ENCODE results near the gene RAB28.
A peak's percentile ranks its signal among the peaks of the same experiment; 100 is the strongest.

RAB28 gene

GRCh38 chr4:13529128-13529919 lies 45.2 kb upstream of the RAB28 start:
- no peak; the same call in 2 of the 3 replicates for ATAC-seq
- no peak for TF ChIP-seq ZFP3 (CRISPR knock-in tag; IDR thresholded peaks at IDR 0.05)
- TF ChIP-seq ZNF8 (CRISPR knock-in tag; IDR thresholded peaks at IDR 0.05), result no peak
- TF ChIP-seq ZNF70 (CRISPR knock-in tag; IDR thresholded peaks at IDR 0.05), result no peak
- TF ChIP-seq PPARA (CRISPR knock-in tag; IDR thresholded peaks at IDR 0.05; ENCODE audit: borderline replicate concordance), result no peak
- TF ChIP-seq CSDC2 (CRISPR knock-in tag; IDR thresholded peaks at IDR 0.05), result no peak
- no peak for TF ChIP-seq CREB5 (CRISPR knock-in tag; IDR thresholded peaks at IDR 0.05; ENCODE audit: low read depth)
- TF ChIP-seq, protein P1, sequence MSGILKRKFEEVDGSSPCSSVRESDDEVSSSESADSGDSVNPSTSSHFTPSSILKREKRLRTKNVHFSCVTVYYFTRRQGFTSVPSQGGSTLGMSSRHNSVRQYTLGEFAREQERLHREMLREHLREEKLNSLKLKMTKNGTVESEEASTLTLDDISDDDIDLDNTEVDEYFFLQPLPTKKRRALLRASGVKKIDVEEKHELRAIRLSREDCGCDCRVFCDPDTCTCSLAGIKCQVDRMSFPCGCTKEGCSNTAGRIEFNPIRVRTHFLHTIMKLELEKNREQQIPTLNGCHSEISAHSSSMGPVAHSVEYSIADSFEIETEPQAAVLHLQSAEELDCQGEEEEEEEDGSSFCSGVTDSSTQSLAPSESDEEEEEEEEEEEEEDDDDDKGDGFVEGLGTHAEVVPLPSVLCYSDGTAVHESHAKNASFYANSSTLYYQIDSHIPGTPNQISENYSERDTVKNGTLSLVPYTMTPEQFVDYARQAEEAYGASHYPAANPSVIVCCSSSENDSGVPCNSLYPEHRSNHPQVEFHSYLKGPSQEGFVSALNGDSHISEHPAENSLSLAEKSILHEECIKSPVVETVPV (CRISPR knock-in tag; IDR thresholded peaks at IDR 0.05), result no peak
- no peak for TF ChIP-seq ISL1 (CRISPR knock-in tag; IDR thresholded peaks at IDR 0.05)
- TF ChIP-seq BACH2 (CRISPR knock-in tag; IDR thresholded peaks at IDR 0.05; ENCODE audit: borderline replicate concordance), result no peak
- TF ChIP-seq OSR1 (CRISPR knock-in tag; IDR thresholded peaks at IDR 0.05), result no peak
- no peak for TF ChIP-seq PATZ1 (CRISPR knock-in tag; IDR thresholded peaks at IDR 0.05; ENCODE audit: borderline replicate concordance)
- TF ChIP-seq TSHZ2 (CRISPR knock-in tag; IDR thresholded peaks at IDR 0.05), result no peak
- TF ChIP-seq TCF4 (CRISPR knock-in tag; IDR thresholded peaks at IDR 0.05; ENCODE audit: borderline replicate concordance), result no peak
- TF ChIP-seq ZNF565 (CRISPR knock-in tag; conservative IDR thresholded peaks at IDR 0.05; ENCODE audit: low read depth), result no peak

DNA sequence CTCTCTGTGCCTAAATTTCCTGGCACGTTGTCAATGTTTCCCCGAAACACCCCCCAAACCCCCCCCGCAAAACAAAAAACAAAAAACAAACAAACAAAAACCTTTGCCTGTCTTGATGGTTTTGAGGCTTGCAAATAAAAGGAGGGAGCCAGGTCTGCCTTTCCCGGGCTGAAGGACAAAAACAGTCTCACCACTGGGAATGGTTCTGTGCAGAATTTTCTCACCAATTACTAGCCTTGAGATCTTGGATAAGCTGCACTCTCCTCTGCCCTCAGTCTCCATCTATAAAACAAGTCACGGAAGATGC lies 44.6 kb upstream of the RAB28 start:
- peak; percentile 28; the same call in 1 of the 3 replicates for ATAC-seq
- TF ChIP-seq OSR1 (CRISPR knock-in tag; IDR thresholded peaks at IDR 0.05), result no peak
- no peak for TF ChIP-seq PPARA (CRISPR knock-in tag; IDR thresholded peaks at IDR 0.05; ENCODE audit: borderline replicate concordance)
- TF ChIP-seq ZNF565 (CRISPR knock-in tag; conservative IDR thresholded peaks at IDR 0.05; ENCODE audit: low read depth), result no peak
- no peak for TF ChIP-seq CSDC2 (CRISPR knock-in tag; IDR thresholded peaks at IDR 0.05)
- no peak for TF ChIP-seq ESRRG (CRISPR knock-in tag; IDR thresholded peaks at IDR 0.05)
- no peak for TF ChIP-seq RARB (CRISPR knock-in tag; IDR thresholded peaks at IDR 0.05)
- TF ChIP-seq CREB5 (CRISPR knock-in tag; IDR thresholded peaks at IDR 0.05; ENCODE audit: low read depth), result no peak
- no peak for TF ChIP-seq ZC3H10 (CRISPR knock-in tag; IDR thresholded peaks at IDR 0.05)

DNA sequence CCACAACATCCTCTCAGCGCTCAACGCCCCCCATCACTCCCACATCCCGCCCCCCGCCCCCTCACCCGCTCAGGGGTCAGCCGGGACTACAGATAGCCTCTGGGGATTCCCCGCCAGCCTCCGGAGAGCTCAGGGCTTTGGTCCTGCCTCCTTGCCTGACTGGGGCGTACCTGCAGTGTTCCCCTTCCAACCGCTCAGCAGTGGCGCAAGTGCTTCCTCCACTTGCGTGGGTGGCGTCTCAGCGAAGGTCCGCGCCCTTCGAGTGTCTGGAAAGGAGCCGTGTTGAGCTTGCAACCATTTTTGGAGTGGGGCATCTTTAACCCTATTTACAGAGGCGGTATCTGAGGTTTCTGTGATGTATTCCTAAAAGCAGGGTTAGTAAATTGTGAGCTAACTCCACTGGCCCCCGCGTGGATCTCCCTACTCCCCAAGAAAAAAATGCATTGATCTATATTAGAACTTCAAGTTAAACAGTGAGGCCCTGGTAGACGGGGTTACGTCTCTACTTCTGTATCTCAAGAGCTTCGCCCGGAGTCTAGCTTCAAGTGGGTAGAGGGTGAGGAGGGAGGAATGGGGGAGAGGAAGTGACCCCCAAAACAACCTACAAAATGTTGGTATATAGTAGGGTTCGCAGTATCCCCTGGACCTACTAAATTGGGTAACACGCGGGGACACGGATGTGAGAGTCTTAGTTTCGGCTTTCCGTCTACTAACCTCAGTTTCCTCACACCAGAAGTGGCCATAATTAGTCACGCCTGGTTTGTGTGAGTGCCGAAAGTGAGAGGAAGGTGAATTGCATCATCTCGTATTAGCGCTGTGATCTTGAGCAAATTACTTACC lies 44.1 kb upstream of the RAB28 start:
- no peak for ATAC-seq
- TF ChIP-seq ESRRG (CRISPR knock-in tag; IDR thresholded peaks at IDR 0.05) (no peak), PATZ1 (CRISPR knock-in tag; IDR thresholded peaks at IDR 0.05; ENCODE audit: borderline replicate concordance) (no peak), POU6F1 (CRISPR knock-in tag; IDR thresholded peaks at IDR 0.05; ENCODE audit: borderline replicate concordance, low read depth) (no peak), ZNF565 (CRISPR knock-in tag; conservative IDR thresholded peaks at IDR 0.05; ENCODE audit: low read depth) (no peak), SNAI2 (CRISPR knock-in tag; IDR thresholded peaks at IDR 0.05) (no peak), ARNTL (CRISPR knock-in tag; IDR thresholded peaks at IDR 0.05; ENCODE audit: borderline replicate concordance, low read depth) (no peak), GLIS3 (CRISPR knock-in tag; IDR thresholded peaks at IDR 0.05) (no peak), OSR1 (CRISPR knock-in tag; IDR thresholded peaks at IDR 0.05) (no peak), TCF4 (CRISPR knock-in tag; IDR thresholded peaks at IDR 0.05; ENCODE audit: borderline replicate concordance) (no peak)
- TF ChIP-seq, protein P1 (CRISPR knock-in tag; IDR thresholded peaks at IDR 0.05), result no peak
